ENCODE measurements around the gene USH2A.

Gene USH2A

GRCh38 chr1:216049741-216050430, 373.4 kb downstream of the USH2A start:
- no peak overlapping the region for H2BK12ac ChIP-seq (ENCODE audit: low read length)
- no peak for DNase-seq (ENCODE audit: low spot score)
- no peak overlapping the region for H3K4me2 ChIP-seq (ENCODE audit: insufficient read depth, low read length, poor library complexity, severe bottlenecking)
- H2BK15ac ChIP-seq (ENCODE audit: low read length), result no peak overlapping the region
- H3K14ac ChIP-seq (ENCODE audit: low read length), result no peak overlapping the region
- no peak overlapping the region for H3K4me3 ChIP-seq (ENCODE audit: low read length in 2 of 2)
- H3K18ac ChIP-seq (ENCODE audit: low read length), result no peak overlapping the region
- no peak overlapping the region for H3K27ac ChIP-seq (replicated peaks; ENCODE audit: low read length)
- H3K4me1 ChIP-seq (ENCODE audit: control insufficient read depth in 2 of 2, insufficient read depth in 1 of 2, low read depth in 1 of 2, low read length in 2 of 2), result no peaks in the 10 kb centered on the region
- H3K36me3 ChIP-seq (replicated peaks in 1 of 2; ENCODE audit: control insufficient read depth in 2 of 2, insufficient read depth in 2 of 2, low read length in 2 of 2), result no peaks in the 10 kb centered on the region
- no peak overlapping the region for H3K9ac ChIP-seq (ENCODE audit: low read depth, low read length, poor library complexity)
- H2AK5ac ChIP-seq (ENCODE audit: low read depth, low read length), result no peak overlapping the region
- H3K9me3 ChIP-seq (replicated peaks in 1 of 2; ENCODE audit: control insufficient read depth in 2 of 2, insufficient read depth in 1 of 2, low read depth in 1 of 2, low read length in 2 of 2), result no peaks in the 10 kb centered on the region
- no peak overlapping the region for H2BK5ac ChIP-seq (ENCODE audit: low read length)
- no CpG with 5 or more reads among the region's 9 CpGs for WGBS, 2 donors (ENCODE audit: extremely low coverage in 2 of 2, insufficient read length in 2 of 2, insufficient replicate concordance in 1 of 2)
- H3K4ac ChIP-seq (ENCODE audit: low read length), result no peak overlapping the region
- no peak overlapping the region for H4K8ac ChIP-seq (ENCODE audit: low read depth, low read length)
- H2BK120ac ChIP-seq (ENCODE audit: low read depth, low read length), result no peak overlapping the region
- H3K27me3 ChIP-seq (ENCODE audit: control insufficient read depth in 3 of 3, insufficient read depth in 3 of 3, low read depth in 1 of 3, low read length in 3 of 3), result peaks cover 0 to 2% (median 0%) of the 10 kb centered on the region in 3 experiments
- H2AFZ ChIP-seq (ENCODE audit: low read length), result no peak overlapping the region
- no peak overlapping the region for H4K91ac ChIP-seq (ENCODE audit: low read depth, low read length, poor library complexity)
- no peaks in the 10 kb centered on the region for H3K79me1 ChIP-seq (ENCODE audit: low read depth, low read length)
- H3K23ac ChIP-seq (ENCODE audit: low read depth, low read length, poor library complexity), result no peak overlapping the region

- no peak overlapping the region for H2BK5ac ChIP-seq (ENCODE audit: low read length)
- no peak for DNase-seq (ENCODE audit: low spot score)
- H4K8ac ChIP-seq (ENCODE audit: low read depth, low read length), result no peak overlapping the region
- H2BK15ac ChIP-seq (ENCODE audit: low read length), result no peak overlapping the region
- H3K4me3 ChIP-seq (ENCODE audit: low read length in 2 of 2), result no peak overlapping the region
- no peak overlapping the region for H2BK120ac ChIP-seq (ENCODE audit: low read depth, low read length)
- H3K18ac ChIP-seq (ENCODE audit: low read length), result no peak overlapping the region
- no CpG with 5 or more reads among the region's 3 CpGs for WGBS, 2 donors (ENCODE audit: extremely low coverage in 2 of 2, insufficient read length in 2 of 2, insufficient replicate concordance in 1 of 2)
- no peak overlapping the region for H3K9ac ChIP-seq (ENCODE audit: low read depth, low read length, poor library complexity)
- H3K4me2 ChIP-seq (ENCODE audit: insufficient read depth, low read length, poor library complexity, severe bottlenecking), result no peak overlapping the region
- H2AFZ ChIP-seq (ENCODE audit: low read length), result peak overlapping the region; percentile 6
- no peak overlapping the region for H3K27ac ChIP-seq (replicated peaks; ENCODE audit: low read length)
- H2AK5ac ChIP-seq (ENCODE audit: low read depth, low read length), result no peak overlapping the region
- no peaks in the 10 kb centered on the region for H3K36me3 ChIP-seq (replicated peaks in 1 of 2; ENCODE audit: control insufficient read depth in 2 of 2, insufficient read depth in 2 of 2, low read length in 2 of 2)
- H3K9me3 ChIP-seq (replicated peaks in 1 of 2; ENCODE audit: control insufficient read depth in 2 of 2, insufficient read depth in 1 of 2, low read depth in 1 of 2, low read length in 2 of 2), result no peaks in the 10 kb centered on the region
- H3K79me1 ChIP-seq (ENCODE audit: low read depth, low read length), result no peaks in the 10 kb centered on the region
- H3K14ac ChIP-seq (ENCODE audit: low read length), result no peak overlapping the region
- H3K4me1 ChIP-seq (ENCODE audit: control insufficient read depth in 2 of 2, insufficient read depth in 1 of 2, low read depth in 1 of 2, low read length in 2 of 2), result no peaks in the 10 kb centered on the region
- H3K4ac ChIP-seq (ENCODE audit: low read length), result no peak overlapping the region
- H3K23ac ChIP-seq (ENCODE audit: low read depth, low read length, poor library complexity), result no peak overlapping the region
- H2BK12ac ChIP-seq (ENCODE audit: low read length), result no peak overlapping the region
- peaks cover 0 to 2% (median 0%) of the 10 kb centered on the region in 3 experiments for H3K27me3 ChIP-seq (ENCODE audit: control insufficient read depth in 3 of 3, insufficient read depth in 3 of 3, low read depth in 1 of 3, low read length in 3 of 3)
- no peak overlapping the region for H4K91ac ChIP-seq (ENCODE audit: low read depth, low read length, poor library complexity)
Observed at GRCh38 chr1:216047811-216048572, 375.3 kb downstream of the USH2A start.

GRCh38 chr1:216046336-216046735, 376.9 kb downstream of the USH2A start:
- H3K36me3 ChIP-seq (replicated peaks in 1 of 2; ENCODE audit: control insufficient read depth in 2 of 2, insufficient read depth in 2 of 2, low read length in 2 of 2), result no peaks in the 10 kb centered on the region
- no peak overlapping the region for H4K8ac ChIP-seq (ENCODE audit: low read depth, low read length)
- no peaks in the 10 kb centered on the region for H3K79me1 ChIP-seq (ENCODE audit: low read depth, low read length)
- H3K4me2 ChIP-seq (ENCODE audit: insufficient read depth, low read length, poor library complexity, severe bottlenecking), result no peak overlapping the region
- no peak overlapping the region for H3K14ac ChIP-seq (ENCODE audit: low read length)
- no peak overlapping the region for H4K91ac ChIP-seq (ENCODE audit: low read depth, low read length, poor library complexity)
- H3K9ac ChIP-seq (ENCODE audit: low read depth, low read length, poor library complexity), result no peak overlapping the region
- no peak overlapping the region for H2BK15ac ChIP-seq (ENCODE audit: low read length)
- H3K4me3 ChIP-seq (ENCODE audit: low read length in 2 of 2), result no peak overlapping the region
- H2AK5ac ChIP-seq (ENCODE audit: low read depth, low read length), result no peak overlapping the region
- H3K27me3 ChIP-seq (ENCODE audit: control insufficient read depth in 3 of 3, insufficient read depth in 3 of 3, low read depth in 1 of 3, low read length in 3 of 3), result no peaks in the 10 kb centered on the region
- no peak for DNase-seq (ENCODE audit: low spot score)
- no peak overlapping the region for H3K23ac ChIP-seq (ENCODE audit: low read depth, low read length, poor library complexity)
- no peak overlapping the region for H2BK12ac ChIP-seq (ENCODE audit: low read length)
- no peaks in the 10 kb centered on the region for H3K4me1 ChIP-seq (ENCODE audit: control insufficient read depth in 2 of 2, insufficient read depth in 1 of 2, low read depth in 1 of 2, low read length in 2 of 2)
- H3K9me3 ChIP-seq (replicated peaks in 1 of 2; ENCODE audit: control insufficient read depth in 2 of 2, insufficient read depth in 1 of 2, low read depth in 1 of 2, low read length in 2 of 2), result no peaks in the 10 kb centered on the region
- H2AFZ ChIP-seq (ENCODE audit: low read length), result no peak overlapping the region
- no peak overlapping the region for H3K18ac ChIP-seq (ENCODE audit: low read length)
- no peak overlapping the region for H2BK120ac ChIP-seq (ENCODE audit: low read depth, low read length)
- no peak overlapping the region for H2BK5ac ChIP-seq (ENCODE audit: low read length)
- no CpG with 5 or more reads among the region's 4 CpGs for WGBS, 2 donors (ENCODE audit: extremely low coverage in 2 of 2, insufficient read length in 2 of 2, insufficient replicate concordance in 1 of 2)
- H3K4ac ChIP-seq (ENCODE audit: low read length), result no peak overlapping the region
- no peak overlapping the region for H3K27ac ChIP-seq (replicated peaks; ENCODE audit: low read length)

- no peak for DNase-seq (ENCODE audit: low spot score)
- H2BK12ac ChIP-seq (ENCODE audit: low read length), result no peak overlapping the region
- no peaks in the 10 kb centered on the region for H3K79me1 ChIP-seq (ENCODE audit: low read depth, low read length)
- no peak overlapping the region for H3K4me3 ChIP-seq (ENCODE audit: low read length in 2 of 2)
- H2AFZ ChIP-seq (ENCODE audit: low read length), result no peak overlapping the region
- H3K4me1 ChIP-seq (ENCODE audit: control insufficient read depth in 2 of 2, insufficient read depth in 1 of 2, low read depth in 1 of 2, low read length in 2 of 2), result no peaks in the 10 kb centered on the region
- H3K9me3 ChIP-seq (replicated peaks in 1 of 2; ENCODE audit: control insufficient read depth in 2 of 2, insufficient read depth in 1 of 2, low read depth in 1 of 2, low read length in 2 of 2), result no peaks in the 10 kb centered on the region
- H3K23ac ChIP-seq (ENCODE audit: low read depth, low read length, poor library complexity), result no peak overlapping the region
- no peak overlapping the region for H3K4me2 ChIP-seq (ENCODE audit: insufficient read depth, low read length, poor library complexity, severe bottlenecking)
- H4K91ac ChIP-seq (ENCODE audit: low read depth, low read length, poor library complexity), result no peak overlapping the region
- H3K27me3 ChIP-seq (ENCODE audit: control insufficient read depth in 3 of 3, insufficient read depth in 3 of 3, low read depth in 1 of 3, low read length in 3 of 3), result no peaks in the 10 kb centered on the region
- no peak overlapping the region for H2BK5ac ChIP-seq (ENCODE audit: low read length)
- H3K9ac ChIP-seq (ENCODE audit: low read depth, low read length, poor library complexity), result no peak overlapping the region
- H3K36me3 ChIP-seq (replicated peaks in 1 of 2; ENCODE audit: control insufficient read depth in 2 of 2, insufficient read depth in 2 of 2, low read length in 2 of 2), result no peaks in the 10 kb centered on the region
- H3K4ac ChIP-seq (ENCODE audit: low read length), result no peak overlapping the region
- no peak overlapping the region for H2AK5ac ChIP-seq (ENCODE audit: low read depth, low read length)
- H4K8ac ChIP-seq (ENCODE audit: low read depth, low read length), result no peak overlapping the region
- no peak overlapping the region for H2BK120ac ChIP-seq (ENCODE audit: low read depth, low read length)
- WGBS, 2 donors (ENCODE audit: extremely low coverage in 2 of 2, insufficient read length in 2 of 2, insufficient replicate concordance in 1 of 2), result no CpG with 5 or more reads among the region's 1 CpG
- no peak overlapping the region for H3K14ac ChIP-seq (ENCODE audit: low read length)
- no peak overlapping the region for H3K27ac ChIP-seq (replicated peaks; ENCODE audit: low read length)
- no peak overlapping the region for H3K18ac ChIP-seq (ENCODE audit: low read length)
- no peak overlapping the region for H2BK15ac ChIP-seq (ENCODE audit: low read length)
Observed at GRCh38 chr1:216045400-216045799, 377.8 kb downstream of the USH2A start.

Measured in neuronal stem cell (in vitro differentiated cells).